Osteoblast (primary cell): Measurements from ENCODE around the gene MICAL3. TPM values are rescaled to one million over a fixed set of nuclear protein-coding genes. Genes with fewer than 3 reads are reported as not detected.

Experiments
- DNase-seq: peaks from one replicate; pipeline ENCODE4 v3.0.0; 2011; ENCODE audit warnings: low spot score, mixed read lengths; ENCODE audit not compliant: insufficient read length; ENCODE audit errors: missing footprints
- H2AFZ ChIP-seq: 2 replicates; pipeline ENCODE4 v1.6.0; 2011; ENCODE audit warnings: mild to moderate bottlenecking, low read length
- H3K27ac ChIP-seq: 2 replicates; pipeline ENCODE4 v1.5.1; 2011; ENCODE audit warnings: mild to moderate bottlenecking, low read depth, low read length, moderate library complexity
- H3K27me3 ChIP-seq: 2 replicates; pipeline ENCODE4 v1.6.0; 2012; ENCODE audit warnings: mild to moderate bottlenecking, control low read depth, inconsistent platforms, low read length, moderate library complexity; ENCODE audit not compliant: insufficient read depth
- H3K36me3 ChIP-seq: 2 replicates; pipeline ENCODE4 v1.5.1; 2011; ENCODE audit warnings: mild to moderate bottlenecking, low read length, control low read depth, moderate library complexity; ENCODE audit not compliant: insufficient read depth
- H3K4me1 ChIP-seq: 2 replicates; pipeline ENCODE4 v1.5.1; 2011; ENCODE audit warnings: mild to moderate bottlenecking, low read length, control low read depth, moderate library complexity; ENCODE audit not compliant: insufficient read depth
- H3K4me2 ChIP-seq: 2 replicates; pipeline ENCODE4 v1.6.0; 2011; ENCODE audit warnings: mild to moderate bottlenecking, low read length; ENCODE audit not compliant: insufficient read depth
- H3K4me3 ChIP-seq: fragments of 200-600 bp; sonication (generic); 3 replicates; pipeline ENCODE4 v1.5.1; 2012; ENCODE audit warnings: mild to moderate bottlenecking, low read length, inconsistent platforms; ENCODE audit not compliant: insufficient read depth
- H3K79me2 ChIP-seq: 2 replicates; pipeline ENCODE4 v1.6.0; 2012; ENCODE audit warnings: mild to moderate bottlenecking, low read length, control low read depth, inconsistent platforms; ENCODE audit not compliant: insufficient read depth
- H3K9me3 ChIP-seq: 2 replicates; pipeline ENCODE4 v1.5.1; 2011; ENCODE audit warnings: low read depth, low read length, control low read depth
- H4K20me1 ChIP-seq: 2 replicates; pipeline ENCODE4 v1.6.0; 2012; ENCODE audit warnings: mild to moderate bottlenecking, low read length, control low read depth; ENCODE audit not compliant: insufficient read depth
- CTCF ChIP-seq: IDR thresholded peaks from 2 replicates; pipeline ENCODE4 v1.5.1; 2011; ENCODE audit warnings: mild to moderate bottlenecking, low read depth, low read length, moderate library complexity; ENCODE audit errors: extremely low read depth
- total RNA-seq: library from RNA; depleted of rRNA; stranded (reverse); fragments of >200 nt; gene quantifications from 2 replicates; pipeline ENCODE4 v1.2.3, GENCODE V29; 2012

Gene MICAL3
- total RNA-seq, 1 donor: 35.1 TPM

GRCh38 chr22:17970201-17970708 lies 54.1 kb downstream of the MICAL3 start:
- Histone ChIP-seq H3K79me2 (peaks cover 92% of the 10 kb centered on the region), H3K4me3 (no peak overlapping the region), H3K9me3 (no peaks in the 10 kb centered on the region), H3K27me3 (no peaks in the 10 kb centered on the region), H2AFZ (no peak overlapping the region), H3K36me3 (no peaks in the 10 kb centered on the region), H3K4me2 (peak overlapping the region; percentile 18), H3K27ac (peak overlapping the region; percentile 94), H3K4me1 (peaks cover 56% of the 10 kb centered on the region), H4K20me1 (peaks cover 3% of the 10 kb centered on the region)
- TF ChIP-seq CTCF: no peak
- no peak for DNase-seq

- H3K4me1 ChIP-seq: peaks cover 54% of the 10 kb centered on the region
- H4K20me1 ChIP-seq: peaks cover 3% of the 10 kb centered on the region
- H2AFZ ChIP-seq: no peak overlapping the region
- H3K9me3 ChIP-seq: no peaks in the 10 kb centered on the region
- H3K4me3 ChIP-seq: no peak overlapping the region
- H3K36me3 ChIP-seq: no peaks in the 10 kb centered on the region
- peak overlapping the region; percentile 19 for H3K4me2 ChIP-seq
- H3K27ac ChIP-seq: peak overlapping the region; percentile 94
- no peaks in the 10 kb centered on the region for H3K27me3 ChIP-seq
- peaks cover 92% of the 10 kb centered on the region for H3K79me2 ChIP-seq
- TF ChIP-seq CTCF: no peak
- DNase-seq: peak; percentile 95
Observed at GRCh38 chr22:17969701-17970113, 54.7 kb downstream of the MICAL3 start.

DNA sequence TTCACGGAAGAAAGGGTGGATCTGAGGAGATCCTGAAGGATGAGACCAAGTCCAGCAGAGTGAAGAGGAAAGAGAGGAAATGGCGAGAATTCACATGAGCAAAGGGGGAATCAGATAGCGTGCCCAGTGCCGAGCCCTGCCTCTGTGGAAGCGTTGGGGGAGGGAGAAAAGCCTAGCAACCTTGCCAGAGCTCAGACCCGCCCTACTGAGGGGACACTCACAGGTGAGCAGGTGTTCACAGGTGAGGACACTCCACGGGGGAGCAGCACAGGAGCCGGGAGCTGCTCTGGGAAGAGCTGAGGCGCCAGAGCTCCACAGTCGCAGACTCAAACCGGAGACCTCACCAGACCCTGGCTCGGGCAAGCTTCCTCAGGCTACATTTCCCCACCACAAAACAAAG lies 56.2 kb downstream of the MICAL3 start:
- peak; percentile 82 for DNase-seq
- no peaks in the 10 kb centered on the region for H3K9me3 ChIP-seq
- H3K4me3 ChIP-seq: no peak overlapping the region
- H3K36me3 ChIP-seq: no peaks in the 10 kb centered on the region
- H3K4me1 ChIP-seq: peaks cover 43% of the 10 kb centered on the region
- H3K4me2 ChIP-seq: no peak overlapping the region
- H2AFZ ChIP-seq: no peak overlapping the region
- H4K20me1 ChIP-seq: peaks cover 5% of the 10 kb centered on the region
- TF ChIP-seq CTCF: no peak
- no peaks in the 10 kb centered on the region for H3K27me3 ChIP-seq
- peak overlapping the region; percentile 29 for H3K27ac ChIP-seq
- peaks cover 95% of the 10 kb centered on the region for H3K79me2 ChIP-seq

DNA sequence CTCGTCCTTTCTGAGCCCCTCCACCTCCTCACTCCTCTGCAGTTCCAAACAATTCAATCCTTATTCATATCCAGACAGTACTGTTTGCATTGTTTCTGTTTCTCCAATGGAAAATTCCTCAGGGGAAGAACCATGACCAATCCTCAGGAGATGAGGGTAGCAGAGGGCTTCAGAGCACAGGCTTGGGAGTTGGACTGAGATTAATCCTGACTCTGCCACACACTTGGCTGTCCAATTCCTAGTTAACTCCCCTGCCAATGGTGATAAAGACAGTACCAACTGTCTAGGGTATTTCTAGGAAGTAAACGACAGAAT lies 58.0 kb downstream of the MICAL3 start:
- Histone ChIP-seq H3K27ac (peak overlapping the region; percentile 40), H3K4me3 (no peak overlapping the region), H3K27me3 (no peaks in the 10 kb centered on the region), H3K4me1 (peaks cover 25% of the 10 kb centered on the region), H3K79me2 (peaks cover 96% of the 10 kb centered on the region), H2AFZ (no peak overlapping the region), H3K9me3 (no peaks in the 10 kb centered on the region), H3K36me3 (no peaks in the 10 kb centered on the region), H4K20me1 (peaks cover 2% of the 10 kb centered on the region), H3K4me2 (no peak overlapping the region)
- no peak for TF ChIP-seq CTCF
- DNase-seq: no peak
